MCF 10A (cell line): ENCODE data around the gene LY6G6C. TPM values are rescaled to one million over a fixed set of nuclear protein-coding genes. Genes with fewer than 3 reads are reported as not detected.

Experiments
- BruUV-seq: library from RNA; stranded (reverse); fragments of 400-500 nt; replicated peaks from 2 replicates; lab custom pipeline; 2021; lab: Mats Ljungman, UMichigan
- CTCF ChIA-PET: fragments of 300-600 bp; sonication (Branson Sonifier 250); formaldehyde crosslinking; extraction: SDS; loops from one replicate; lab custom pipeline; 2021; ENCODE audit warnings: antibody characterized with exemption, inconsistent platforms; lab: Yijun Ruan, JAX
- POLR2A ChIA-PET: fragments of 300-600, 350-650 bp; sonication (Branson Sonifier 250); formaldehyde crosslinking; extraction: SDS; loops from one replicate; lab custom pipeline; 2020; ENCODE audit warnings: antibody characterized with exemption, inconsistent platforms; lab: Yijun Ruan, JAX
- DNase-seq: peaks from one replicate; pipeline ENCODE4 v3.0.0-alpha.2; 2018; ENCODE audit not compliant: unreplicated experiment
- H3K27ac Mint-ChIP-seq: one replicate; pipeline ENCODE4 v1.8.0; 2022; ENCODE audit warnings: mild to moderate bottlenecking, low read depth, mixed read lengths; ENCODE audit not compliant: unreplicated experiment
- H3K27me3 Mint-ChIP-seq: one replicate; pipeline ENCODE4 v1.8.0; 2022; ENCODE audit warnings: mixed read lengths; ENCODE audit not compliant: insufficient read depth, unreplicated experiment
- H3K36me3 Mint-ChIP-seq: one replicate; pipeline ENCODE4 v1.8.0; 2022; ENCODE audit warnings: mild to moderate bottlenecking, moderate library complexity, mixed read lengths; ENCODE audit not compliant: insufficient read depth, unreplicated experiment
- H3K4me1 Mint-ChIP-seq: one replicate; pipeline ENCODE4 v1.8.0; 2022; ENCODE audit warnings: mixed read lengths; ENCODE audit not compliant: insufficient read depth, unreplicated experiment
- H3K4me3 Mint-ChIP-seq: one replicate; pipeline ENCODE4 v1.8.0; 2022; ENCODE audit warnings: mild to moderate bottlenecking, moderate library complexity, mixed read lengths; ENCODE audit not compliant: unreplicated experiment
- H3K9me3 Mint-ChIP-seq: one replicate; pipeline ENCODE4 v1.8.0; 2022; ENCODE audit warnings: mixed read lengths; ENCODE audit not compliant: unreplicated experiment
- intact Hi-C: fragments of 100-400 bp; cut with micrococcal nuclease; formaldehyde crosslinking; loops from 2 replicates; pipeline ENCODE4 v1.14.1; 2022
- total RNA-seq: library from RNA; stranded (reverse); gene quantifications from 2 replicates; pipeline ENCODE4 v1.2.3, GENCODE V29; 2022
- TF ChIP-seq, protein P1 (sequence below): fragments of 200-600 bp; IDR thresholded peaks from one replicate; pipeline ENCODE4 v1.8.0; 2022; ENCODE audit warnings: antibody characterized with exemption, mild to moderate bottlenecking; ENCODE audit not compliant: unreplicated experiment

Gene LY6G6C
- total RNA-seq, 1 experiment from 2014 or later, result not detected

DNA sequence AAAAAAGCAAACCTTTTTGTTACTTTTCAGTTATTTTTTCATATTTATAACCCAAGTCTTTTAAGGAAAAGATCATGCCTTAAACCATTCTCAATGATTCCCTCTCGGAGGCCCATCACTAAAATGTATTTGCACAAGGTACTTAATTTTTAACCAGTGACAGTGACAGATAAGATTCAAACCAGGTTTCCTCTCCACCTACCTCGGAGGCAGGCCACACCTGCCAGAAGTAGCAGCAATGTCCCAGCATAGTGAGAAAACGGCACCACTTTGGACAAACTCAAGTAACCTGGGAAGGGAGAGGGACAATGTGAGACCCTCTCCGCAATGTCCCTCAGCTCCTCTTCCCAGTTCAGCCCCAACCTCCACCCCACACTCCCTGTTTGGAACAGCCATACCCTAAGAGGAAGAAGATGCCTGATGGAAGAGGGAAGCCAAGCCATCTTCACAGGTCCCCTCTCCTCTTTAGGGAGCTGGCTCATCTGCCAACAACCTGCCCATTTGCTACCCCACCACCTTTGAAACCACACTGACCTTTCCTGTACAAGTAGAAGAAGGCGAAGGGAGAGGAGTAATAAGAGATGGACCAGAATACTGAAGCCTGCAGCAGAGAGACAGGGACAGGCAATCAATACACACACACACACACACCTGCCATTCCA, 20.7 kb downstream of the LY6G6C start:
- intact Hi-C loops, result no loop called here
- H3K27ac Mint-ChIP-seq, result no peak overlapping the region
- peaks cover 38% of the 10 kb centered on the region for H3K36me3 Mint-ChIP-seq
- POLR2A ChIA-PET, result interaction anchor here (0.7 to 2.8 kb wide), 2 partner anchors 9 to 106 kb away, joined by 3 to 19 read pairs; partner anchors contain the start of gene LSM2
- H3K4me1 Mint-ChIP-seq, result peaks cover 5% of the 10 kb centered on the region
- H3K4me3 Mint-ChIP-seq, result peak overlapping the region; percentile 95
- no peaks in the 10 kb centered on the region for H3K27me3 Mint-ChIP-seq
- CTCF ChIA-PET, result interaction anchor here (0.6 kb wide), 1 partner anchor 238 kb away, joined by 4 read pairs; no protein-coding TSS in a partner anchor
- no TSS peak for BruUV-seq
- TF ChIP-seq, protein P1, sequence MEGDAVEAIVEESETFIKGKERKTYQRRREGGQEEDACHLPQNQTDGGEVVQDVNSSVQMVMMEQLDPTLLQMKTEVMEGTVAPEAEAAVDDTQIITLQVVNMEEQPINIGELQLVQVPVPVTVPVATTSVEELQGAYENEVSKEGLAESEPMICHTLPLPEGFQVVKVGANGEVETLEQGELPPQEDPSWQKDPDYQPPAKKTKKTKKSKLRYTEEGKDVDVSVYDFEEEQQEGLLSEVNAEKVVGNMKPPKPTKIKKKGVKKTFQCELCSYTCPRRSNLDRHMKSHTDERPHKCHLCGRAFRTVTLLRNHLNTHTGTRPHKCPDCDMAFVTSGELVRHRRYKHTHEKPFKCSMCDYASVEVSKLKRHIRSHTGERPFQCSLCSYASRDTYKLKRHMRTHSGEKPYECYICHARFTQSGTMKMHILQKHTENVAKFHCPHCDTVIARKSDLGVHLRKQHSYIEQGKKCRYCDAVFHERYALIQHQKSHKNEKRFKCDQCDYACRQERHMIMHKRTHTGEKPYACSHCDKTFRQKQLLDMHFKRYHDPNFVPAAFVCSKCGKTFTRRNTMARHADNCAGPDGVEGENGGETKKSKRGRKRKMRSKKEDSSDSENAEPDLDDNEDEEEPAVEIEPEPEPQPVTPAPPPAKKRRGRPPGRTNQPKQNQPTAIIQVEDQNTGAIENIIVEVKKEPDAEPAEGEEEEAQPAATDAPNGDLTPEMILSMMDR, result no peak
- H3K9me3 Mint-ChIP-seq, result no peaks in the 10 kb centered on the region
- no peak for DNase-seq

DNA sequence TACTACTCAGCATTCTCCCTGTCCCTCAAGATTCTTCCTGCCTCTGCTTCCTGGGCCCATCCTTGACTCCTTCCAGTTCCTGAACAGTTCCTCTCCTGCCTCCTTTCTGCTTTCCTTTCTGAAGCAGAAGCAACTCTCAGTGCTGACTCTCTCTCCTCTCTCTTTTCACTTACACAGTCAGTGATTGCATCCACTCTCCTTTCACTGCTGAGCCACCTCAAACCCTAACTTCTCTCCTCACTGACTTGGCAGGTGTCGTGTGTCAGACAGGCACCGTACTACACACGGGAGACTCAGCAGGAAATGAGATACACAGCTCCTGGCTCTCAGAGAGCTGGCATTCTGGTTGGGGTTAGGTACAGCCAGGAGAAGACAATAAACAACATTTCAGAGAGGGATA, 24.0 kb downstream of the LY6G6C start:
- Mint-ChIP-seq H3K9me3 (no peaks in the 10 kb centered on the region), H3K27me3 (no peaks in the 10 kb centered on the region), H3K27ac (no peak overlapping the region), H3K4me1 (no peaks in the 10 kb centered on the region), H3K4me3 (no peak overlapping the region), H3K36me3 (peaks cover 63% of the 10 kb centered on the region)
- POLR2A ChIA-PET, result interaction anchor here (1.3 kb wide), 1 partner anchor 32 kb away, joined by 3 read pairs; the partner anchor contains the start of gene CSNK2B
- intact Hi-C loops, result no loop called here
- no TSS peak for BruUV-seq
- CTCF ChIA-PET, result no interaction called here
- DNase-seq, result no peak
- TF ChIP-seq, protein P1, result no peak

DNA sequence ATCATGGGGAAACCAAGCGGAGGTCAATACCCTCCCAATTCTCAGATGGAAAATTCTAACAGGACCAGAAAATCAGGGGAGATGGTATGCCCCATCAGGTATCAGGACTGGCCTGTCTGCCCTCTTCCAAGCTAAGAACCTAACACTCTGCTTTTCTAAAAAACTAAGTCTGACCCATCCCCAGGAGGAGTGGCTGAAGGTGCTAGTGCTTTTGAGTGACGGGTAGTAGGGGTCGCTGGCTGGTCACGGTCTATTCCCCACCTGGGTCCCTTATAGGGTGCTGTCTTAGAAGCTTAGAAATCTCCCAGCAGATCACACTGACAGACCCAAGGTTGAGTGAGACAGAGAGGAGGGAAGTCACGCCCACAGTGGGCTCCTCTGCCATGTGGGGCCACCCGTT, 28.0 kb downstream of the LY6G6C start:
- peaks cover 6% of the 10 kb centered on the region for H3K4me1 Mint-ChIP-seq

DNA sequence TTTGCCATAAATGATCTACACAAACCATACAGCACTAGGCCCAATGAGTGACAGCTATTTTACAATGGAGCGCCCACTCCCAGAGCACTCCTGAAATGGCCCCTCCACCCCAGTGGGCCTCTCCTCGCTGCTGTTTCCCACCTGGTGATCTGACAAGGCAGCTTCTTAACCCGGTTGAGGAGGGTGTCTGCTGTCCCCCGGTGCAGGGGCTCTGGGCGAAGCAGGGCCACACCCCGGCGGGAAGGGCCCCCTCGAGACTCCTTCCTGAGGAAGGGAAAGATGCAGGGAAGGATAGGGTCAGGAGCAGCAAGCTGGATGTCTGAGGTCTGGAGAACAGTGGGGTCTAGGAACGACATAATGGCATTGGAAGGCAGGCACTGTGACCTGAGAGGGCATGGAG, 28.7 kb downstream of the LY6G6C start:
- DNase-seq, result no peak
- ChIA-PET CTCF (interaction anchor here (0.7 kb wide), 2 partner anchors 166 to 1251 kb away, joined by 3 read pairs; no protein-coding TSS in a partner anchor), POLR2A (interaction anchor here (1.1 to 3.4 kb wide), 2 partner anchors 9 to 19 kb away, joined by 3 to 19 read pairs; partner anchors contain the start of gene ABHD16A)
- peaks cover 6% of the 10 kb centered on the region for H3K4me1 Mint-ChIP-seq
- no TSS peak for BruUV-seq
- TF ChIP-seq, protein P1, result no peak
- H3K27me3 Mint-ChIP-seq, result no peaks in the 10 kb centered on the region
- H3K4me3 Mint-ChIP-seq, result no peak overlapping the region
- no peaks in the 10 kb centered on the region for H3K9me3 Mint-ChIP-seq
- H3K36me3 Mint-ChIP-seq, result peaks cover 61% of the 10 kb centered on the region
- H3K27ac Mint-ChIP-seq, result no peak overlapping the region
- intact Hi-C loops, result no loop called here

More for the DNA sequence above, 28.0 kb downstream of the LY6G6C start:
- TF ChIP-seq, protein P1, result no peak
- Mint-ChIP-seq H3K9me3 (no peaks in the 10 kb centered on the region), H3K27ac (no peak overlapping the region), H3K4me3 (no peak overlapping the region), H3K27me3 (no peaks in the 10 kb centered on the region), H3K36me3 (peaks cover 65% of the 10 kb centered on the region)
- POLR2A ChIA-PET, result interaction anchor here (0.6 to 3.4 kb wide), 4 partner anchors 9 to 144 kb away, joined by 3 to 19 read pairs (median 4); partner anchors contain the start of gene ABHD16A
- DNase-seq, result no peak
- intact Hi-C loops, result no loop called here
- no TSS peak for BruUV-seq
- CTCF ChIA-PET, result interaction anchor here (1.1 kb wide), 1 partner anchor 147 kb away, joined by 3 read pairs; the partner anchor contains the start of gene ATP6V1G2
